Osteoblast (primary cell): Measurements from ENCODE around the gene MYH7. TPM values are rescaled to one million over a fixed set of nuclear protein-coding genes. Genes with fewer than 3 reads are reported as not detected.

ENCODE experiments used
- DNase-seq: peaks from one replicate; pipeline ENCODE4 v3.0.0; 2011; ENCODE audit warnings: low spot score, mixed read lengths; ENCODE audit not compliant: insufficient read length; ENCODE audit errors: missing footprints
- H2AFZ ChIP-seq: 2 replicates; pipeline ENCODE4 v1.6.0; 2011; ENCODE audit warnings: mild to moderate bottlenecking, low read length
- H3K27ac ChIP-seq: 2 replicates; pipeline ENCODE4 v1.5.1; 2011; ENCODE audit warnings: mild to moderate bottlenecking, low read depth, low read length, moderate library complexity
- H3K27me3 ChIP-seq: 2 replicates; pipeline ENCODE4 v1.6.0; 2012; ENCODE audit warnings: mild to moderate bottlenecking, control low read depth, inconsistent platforms, low read length, moderate library complexity; ENCODE audit not compliant: insufficient read depth
- H3K36me3 ChIP-seq: 2 replicates; pipeline ENCODE4 v1.5.1; 2011; ENCODE audit warnings: mild to moderate bottlenecking, low read length, control low read depth, moderate library complexity; ENCODE audit not compliant: insufficient read depth
- H3K4me1 ChIP-seq: 2 replicates; pipeline ENCODE4 v1.5.1; 2011; ENCODE audit warnings: mild to moderate bottlenecking, low read length, control low read depth, moderate library complexity; ENCODE audit not compliant: insufficient read depth
- H3K4me2 ChIP-seq: 2 replicates; pipeline ENCODE4 v1.6.0; 2011; ENCODE audit warnings: mild to moderate bottlenecking, low read length; ENCODE audit not compliant: insufficient read depth
- H3K4me3 ChIP-seq: fragments of 200-600 bp; sonication (generic); 3 replicates; pipeline ENCODE4 v1.5.1; 2012; ENCODE audit warnings: mild to moderate bottlenecking, low read length, inconsistent platforms; ENCODE audit not compliant: insufficient read depth
- H3K79me2 ChIP-seq: 2 replicates; pipeline ENCODE4 v1.6.0; 2012; ENCODE audit warnings: mild to moderate bottlenecking, low read length, control low read depth, inconsistent platforms; ENCODE audit not compliant: insufficient read depth
- H3K9me3 ChIP-seq: 2 replicates; pipeline ENCODE4 v1.5.1; 2011; ENCODE audit warnings: low read depth, low read length, control low read depth
- H4K20me1 ChIP-seq: 2 replicates; pipeline ENCODE4 v1.6.0; 2012; ENCODE audit warnings: mild to moderate bottlenecking, low read length, control low read depth; ENCODE audit not compliant: insufficient read depth
- CTCF ChIP-seq: IDR thresholded peaks from 2 replicates; pipeline ENCODE4 v1.5.1; 2011; ENCODE audit warnings: mild to moderate bottlenecking, low read depth, low read length, moderate library complexity; ENCODE audit errors: extremely low read depth
- total RNA-seq: library from RNA; depleted of rRNA; stranded (reverse); fragments of >200 nt; gene quantifications from 2 replicates; pipeline ENCODE4 v1.2.3, GENCODE V29; 2012

Gene MYH7
- total RNA-seq, 1 donor, result not detected

- Histone ChIP-seq H3K79me2 (no peaks in the 10 kb centered on the region), H3K27me3 (peaks cover 5% of the 10 kb centered on the region), H3K4me3 (no peak overlapping the region), H3K4me1 (no peaks in the 10 kb centered on the region), H3K4me2 (no peak overlapping the region), H3K9me3 (no peaks in the 10 kb centered on the region), H3K27ac (no peak overlapping the region), H3K36me3 (no peaks in the 10 kb centered on the region), H4K20me1 (no peaks in the 10 kb centered on the region), H2AFZ (no peak overlapping the region)
- no peak for DNase-seq
- TF ChIP-seq CTCF, result no peak
Observed at GRCh38 chr14:23434488-23435222, 805 bp downstream of the MYH7 start.

- Histone ChIP-seq H3K4me2 (no peak overlapping the region), H3K4me3 (no peak overlapping the region)
Observed at GRCh38 chr14:23433457-23433856, 2.0 kb downstream of the MYH7 start.

GRCh38 chr14:23432946-23433345 lies 2.5 kb downstream of the MYH7 start:
- peaks cover 5% of the 10 kb centered on the region for H3K27me3 ChIP-seq
- H4K20me1 ChIP-seq, result no peaks in the 10 kb centered on the region
- no peak overlapping the region for H3K4me3 ChIP-seq
- H3K27ac ChIP-seq, result no peak overlapping the region
- TF ChIP-seq CTCF, result no peak
- H2AFZ ChIP-seq, result no peak overlapping the region
- H3K9me3 ChIP-seq, result no peaks in the 10 kb centered on the region
- H3K36me3 ChIP-seq, result no peaks in the 10 kb centered on the region
- H3K79me2 ChIP-seq, result no peaks in the 10 kb centered on the region
- H3K4me2 ChIP-seq, result no peak overlapping the region
- no peaks in the 10 kb centered on the region for H3K4me1 ChIP-seq
- DNase-seq, result no peak

More at GRCh38 chr14:23433457-23433856, 2.0 kb downstream of the MYH7 start:
- DNase-seq, result peak; percentile 80
- no peaks in the 10 kb centered on the region for H3K79me2 ChIP-seq
- H3K27me3 ChIP-seq, result peaks cover 5% of the 10 kb centered on the region
- no peaks in the 10 kb centered on the region for H3K36me3 ChIP-seq
- H3K27ac ChIP-seq, result no peak overlapping the region
- no peaks in the 10 kb centered on the region for H4K20me1 ChIP-seq
- no peak overlapping the region for H2AFZ ChIP-seq
- TF ChIP-seq CTCF, result no peak
- no peaks in the 10 kb centered on the region for H3K4me1 ChIP-seq
- H3K9me3 ChIP-seq, result no peaks in the 10 kb centered on the region

- Histone ChIP-seq H3K36me3 (no peaks in the 10 kb centered on the region), H3K4me2 (no peak overlapping the region), H4K20me1 (no peaks in the 10 kb centered on the region), H3K9me3 (no peaks in the 10 kb centered on the region), H2AFZ (no peak overlapping the region), H3K4me1 (no peaks in the 10 kb centered on the region), H3K79me2 (no peaks in the 10 kb centered on the region), H3K27ac (no peak overlapping the region), H3K27me3 (peaks cover 5% of the 10 kb centered on the region), H3K4me3 (no peak overlapping the region)
- no peak for DNase-seq
- TF ChIP-seq CTCF, result no peak
Observed at GRCh38 chr14:23432102-23432925, 3.1 kb downstream of the MYH7 start.
